T follicular helper cell (primary cell): Measurements from ENCODE around the gene CHMP4B.

ENCODE experiments used
- DNase-seq: peaks from one replicate; pipeline ENCODE4 v3.0.0-alpha.2; 2020; ENCODE audit warnings: low read depth

The CHMP4B gene

DNA sequence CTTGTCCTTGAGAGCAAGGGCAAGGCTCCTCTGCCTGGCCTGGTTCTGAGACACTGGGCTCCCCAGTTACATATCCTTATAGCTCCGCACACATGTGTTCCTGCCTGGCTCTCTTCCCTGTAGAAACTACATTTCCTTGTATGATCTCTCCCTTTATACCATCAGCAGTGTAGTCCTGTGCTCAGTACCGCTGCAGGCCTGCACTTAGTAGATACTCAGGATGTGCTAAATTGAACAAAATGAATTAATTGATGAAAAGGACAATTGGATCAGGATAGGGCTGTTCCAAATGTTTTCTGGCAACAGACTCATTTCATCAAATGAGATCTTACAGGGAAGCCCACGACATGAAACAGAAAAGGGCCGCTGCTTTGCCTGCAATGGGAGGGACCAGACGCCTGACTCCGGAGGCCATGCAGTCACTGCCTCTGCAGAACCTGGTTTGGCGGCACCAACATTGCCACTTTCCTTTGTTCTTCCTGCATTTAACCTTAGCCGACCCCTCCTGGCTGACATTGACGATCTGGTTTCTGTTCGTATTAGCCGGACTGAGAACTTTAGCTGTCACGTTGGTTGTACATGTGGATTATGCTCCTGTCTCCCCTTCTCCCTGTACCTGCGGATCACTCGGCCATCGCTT lies 53.3 kb downstream of the CHMP4B start:
- DNase-seq, result no peak

DNA sequence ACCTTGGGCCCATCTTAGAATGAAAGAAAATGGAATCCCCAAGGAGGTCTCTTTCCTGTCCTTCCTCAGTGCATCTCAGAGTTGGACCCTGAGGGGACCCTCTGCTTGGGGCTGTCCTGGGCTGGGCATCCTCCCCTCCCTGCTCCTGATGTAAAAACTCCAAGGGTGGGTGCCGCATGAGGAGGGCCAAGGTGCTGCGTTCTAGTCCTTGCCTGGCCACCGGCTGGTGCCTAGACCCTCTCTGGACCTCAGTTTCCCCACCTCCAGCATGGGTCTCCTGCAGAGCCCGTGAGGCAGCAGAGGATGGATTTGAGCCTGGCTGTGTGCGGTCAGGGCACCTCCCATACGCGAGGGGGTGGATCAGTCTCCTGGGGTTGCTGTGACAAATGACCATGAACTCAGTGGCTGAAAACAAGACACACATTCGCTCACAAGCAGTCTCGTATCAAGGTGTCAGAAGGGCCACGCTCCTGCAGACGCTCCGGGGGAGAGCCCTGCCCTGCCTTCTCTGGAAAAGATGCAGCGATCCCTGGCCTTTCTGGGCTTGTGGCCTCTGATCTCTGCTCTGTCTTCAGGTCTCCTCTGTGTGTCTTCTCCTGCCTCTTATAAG lies 54.7 kb downstream of the CHMP4B start:
- no peak for DNase-seq

DNA sequence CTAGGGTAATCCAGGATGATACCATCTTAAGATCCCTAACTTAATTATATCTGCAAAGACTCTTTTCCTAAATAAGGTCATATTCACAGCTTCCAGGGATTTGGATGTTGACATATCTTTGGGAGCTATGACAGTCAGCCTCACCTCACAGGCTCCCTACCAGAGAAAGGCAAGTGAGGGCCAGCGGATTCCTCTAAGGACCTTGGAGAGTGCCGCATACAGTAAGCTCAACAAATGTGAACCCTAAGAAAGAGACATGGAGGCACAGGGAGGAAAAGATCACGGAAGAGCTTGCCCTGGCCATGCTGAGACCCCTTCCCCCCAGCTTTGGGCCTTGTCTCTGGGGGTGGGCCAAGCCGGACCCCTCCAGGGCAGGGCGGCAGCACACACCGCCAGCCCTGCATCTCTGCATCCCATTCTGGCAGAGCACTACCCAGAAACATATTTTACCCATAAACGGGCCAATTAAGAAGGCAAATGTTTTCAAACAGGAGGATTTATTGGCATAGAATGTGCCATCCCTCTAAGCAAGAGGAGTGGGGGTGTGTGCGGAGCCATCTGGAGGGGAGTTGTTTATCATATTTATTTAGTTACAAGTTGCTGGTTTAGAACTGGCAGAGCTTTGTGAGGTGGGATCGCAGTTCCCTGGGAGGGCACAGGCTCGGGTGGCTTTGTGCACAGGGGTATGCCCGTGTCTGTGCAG lies 55.4 kb downstream of the CHMP4B start:
- DNase-seq, result no peak

DNA sequence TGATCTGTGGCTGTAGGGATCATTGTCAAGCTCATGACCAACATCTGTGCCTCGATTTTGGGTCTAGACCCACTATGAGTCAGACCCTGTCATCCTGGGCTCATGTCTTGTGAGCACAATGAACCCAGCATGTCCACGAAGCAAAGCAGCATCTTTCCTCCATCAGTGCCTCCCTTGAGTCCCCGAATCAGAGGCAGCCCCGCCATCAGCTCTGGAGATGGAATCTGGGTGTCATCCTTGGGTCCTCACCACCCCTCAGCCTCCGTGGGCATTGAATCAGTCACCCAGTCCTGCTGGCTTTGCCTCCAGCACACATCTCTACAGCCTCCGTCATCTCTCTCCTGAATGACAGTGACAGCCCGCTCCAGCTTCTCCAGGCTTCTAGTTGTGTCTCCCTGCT lies 56.9 kb downstream of the CHMP4B start:
- no peak for DNase-seq

- no peak for DNase-seq
These were observed 57.4 kb downstream of the CHMP4B start for GRCh38 chr20:33868595-33868994.

DNA sequence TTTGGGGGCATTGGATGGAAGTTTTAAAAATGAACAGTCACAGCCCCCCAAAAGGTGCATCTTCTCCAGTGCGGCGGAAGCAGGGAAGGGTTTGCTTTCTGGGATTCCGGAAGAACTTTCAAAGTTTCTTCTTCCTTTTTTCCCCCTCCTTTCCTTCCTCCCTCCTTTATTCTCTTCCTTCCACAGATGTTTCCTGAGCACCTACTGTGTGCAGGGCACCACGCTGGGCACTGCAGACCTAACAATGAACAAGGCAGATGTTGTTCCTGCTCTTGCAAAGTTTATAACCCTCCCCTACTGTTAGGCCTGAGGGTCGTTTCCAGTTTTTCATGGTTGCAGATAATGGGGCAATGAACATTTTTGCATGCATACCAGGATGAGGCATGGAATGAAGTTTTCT lies 58.1 kb downstream of the CHMP4B start:
- no peak for DNase-seq

DNA sequence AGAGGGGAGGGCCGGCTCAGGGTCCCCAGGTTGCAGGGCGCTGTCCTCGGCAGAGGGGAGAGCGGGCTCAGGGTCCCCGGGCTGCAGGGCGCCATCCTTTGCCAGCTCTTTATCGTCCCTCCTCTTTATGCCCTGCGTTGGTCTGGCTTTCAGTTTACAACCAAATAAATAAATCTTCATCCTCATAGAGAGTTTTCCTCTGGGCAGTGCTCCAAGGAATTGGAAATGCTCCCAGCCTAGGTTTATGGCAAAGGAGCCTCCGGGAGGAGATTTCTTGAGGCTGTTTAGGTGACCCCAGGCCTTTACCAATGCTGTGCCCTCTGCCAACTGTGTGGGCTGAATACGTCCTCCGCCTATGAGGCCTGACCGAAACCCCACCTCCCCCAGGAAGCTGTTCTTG lies 60.2 kb downstream of the CHMP4B start:
- no peak for DNase-seq

GRCh38 chr20:33874129-33874528 lies 63.0 kb downstream of the CHMP4B start:
- no peak for DNase-seq

- no peak for DNase-seq
These were observed 63.9 kb downstream of the CHMP4B start for GRCh38 chr20:33875055-33875454.

DNA sequence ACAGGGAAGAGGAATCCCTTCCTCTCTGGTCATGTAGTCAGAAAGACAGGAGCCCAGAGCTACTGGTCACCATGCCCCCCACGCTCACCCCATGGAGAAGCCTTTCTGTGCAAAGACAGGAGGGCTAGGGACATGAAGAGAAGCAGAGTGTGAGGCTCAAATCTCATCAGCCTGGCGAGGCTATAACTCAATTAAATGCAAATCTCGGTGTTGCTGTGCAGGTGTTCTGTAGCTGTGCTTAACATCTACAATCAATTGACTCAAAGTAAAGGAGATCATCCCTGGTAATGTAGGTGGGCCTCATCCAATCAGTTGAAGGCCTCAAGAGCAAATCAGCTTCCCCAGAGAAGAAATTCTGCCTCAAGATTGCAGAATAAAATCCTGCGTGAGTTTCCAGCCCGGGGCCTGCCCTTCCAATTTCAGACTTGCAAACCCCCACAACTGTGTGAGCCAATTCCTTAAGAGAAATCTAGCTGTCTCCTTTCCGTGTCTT lies 64.4 kb downstream of the CHMP4B start:
- DNase-seq, result no peak

DNA sequence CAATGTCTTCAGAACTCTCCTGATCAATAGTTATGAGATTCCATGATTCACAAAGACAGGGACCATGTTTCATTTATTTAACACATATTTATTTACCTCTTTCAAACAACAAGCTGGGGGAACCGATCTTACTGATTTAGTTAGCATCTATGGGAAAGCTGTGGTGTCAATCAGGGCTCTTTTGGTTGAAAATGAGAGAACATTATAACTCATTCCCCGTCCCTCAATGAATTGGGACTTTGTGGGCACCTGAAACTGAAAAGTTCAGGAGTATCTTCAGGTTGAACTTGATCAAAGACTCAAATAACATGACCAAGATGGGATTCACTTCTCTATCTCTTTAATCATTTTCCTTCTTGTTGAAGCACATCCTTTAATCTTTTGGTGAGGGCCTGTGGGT lies 67.4 kb downstream of the CHMP4B start:
- no peak for DNase-seq

DNA sequence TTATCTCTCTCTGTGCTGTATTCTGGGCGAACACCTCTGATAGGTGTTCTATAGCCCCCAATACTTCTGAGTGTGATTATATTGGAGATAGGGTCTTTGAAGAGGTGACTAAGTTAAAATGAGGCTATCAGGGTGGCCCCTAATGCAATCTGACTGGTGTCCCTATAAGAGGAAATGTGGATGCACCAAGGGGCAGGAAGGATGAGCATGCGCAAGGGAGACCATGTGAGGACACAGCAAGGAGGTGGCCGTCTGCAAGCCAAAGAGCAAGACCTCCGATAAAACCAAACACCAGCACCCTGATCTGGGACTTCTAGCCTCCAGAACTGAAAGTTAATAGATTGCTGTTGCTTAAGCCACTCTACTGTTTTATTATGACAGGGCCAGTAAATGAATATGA lies 69.2 kb downstream of the CHMP4B start:
- no peak for DNase-seq

DNA sequence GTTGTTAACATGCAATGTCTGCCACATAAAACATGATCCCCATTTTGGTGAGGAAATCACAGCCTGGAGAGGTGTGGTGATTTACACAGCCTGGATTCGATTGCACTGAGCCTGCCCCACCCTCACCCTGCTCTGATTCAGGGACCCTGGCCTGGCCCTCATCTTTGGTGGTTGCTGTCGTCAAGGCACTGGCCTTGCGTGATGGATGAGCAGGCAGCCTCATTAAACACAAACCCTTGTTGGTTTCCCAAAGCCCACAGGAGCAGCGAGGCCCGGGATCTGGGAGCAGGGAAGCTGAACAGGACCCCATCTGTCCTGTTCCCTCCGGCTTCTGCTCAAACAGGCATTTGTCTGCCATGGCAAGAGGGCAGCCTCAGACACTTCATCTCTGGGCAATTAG lies 70.8 kb downstream of the CHMP4B start:
- no peak for DNase-seq

DNA sequence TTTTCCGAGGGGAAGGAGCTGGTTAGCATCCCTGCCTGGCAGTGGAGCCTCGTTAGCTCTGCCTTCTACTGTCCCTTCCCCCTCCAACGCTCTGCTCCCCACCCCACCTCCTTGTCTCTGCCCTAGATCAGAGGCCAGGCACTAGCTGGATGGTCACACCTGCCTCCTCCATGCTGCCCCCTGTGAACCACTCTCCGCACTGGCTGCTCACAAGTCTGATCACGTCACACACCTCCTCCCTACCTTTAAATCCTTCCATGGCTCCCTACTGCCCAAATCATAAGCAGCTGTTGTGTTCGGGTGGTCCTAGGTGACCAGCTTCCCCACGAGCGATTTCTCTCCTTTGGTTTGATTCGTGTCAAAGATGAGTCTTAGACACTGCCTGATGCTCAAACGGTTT lies 71.3 kb downstream of the CHMP4B start:
- no peak for DNase-seq

DNA sequence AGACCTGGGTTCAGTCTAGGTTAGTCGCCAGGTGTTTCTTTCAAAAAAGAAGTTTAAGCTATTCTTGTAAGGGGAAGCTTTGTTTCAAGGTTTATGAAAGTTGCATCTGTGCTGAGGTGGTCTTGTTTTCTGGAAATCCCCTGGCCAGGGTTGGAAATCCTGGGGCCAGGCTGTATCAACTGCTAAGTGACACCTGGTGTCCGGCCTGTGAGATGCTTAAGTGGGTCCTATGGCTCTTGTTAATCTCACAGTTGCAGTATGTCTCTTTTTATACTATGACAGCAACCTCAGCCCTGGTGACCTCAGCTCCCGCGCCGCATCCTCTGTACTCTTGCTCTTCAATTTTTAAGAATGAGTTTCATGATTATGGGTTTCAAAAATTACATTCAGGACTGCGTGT lies 72.0 kb downstream of the CHMP4B start:
- no peak for DNase-seq

DNA sequence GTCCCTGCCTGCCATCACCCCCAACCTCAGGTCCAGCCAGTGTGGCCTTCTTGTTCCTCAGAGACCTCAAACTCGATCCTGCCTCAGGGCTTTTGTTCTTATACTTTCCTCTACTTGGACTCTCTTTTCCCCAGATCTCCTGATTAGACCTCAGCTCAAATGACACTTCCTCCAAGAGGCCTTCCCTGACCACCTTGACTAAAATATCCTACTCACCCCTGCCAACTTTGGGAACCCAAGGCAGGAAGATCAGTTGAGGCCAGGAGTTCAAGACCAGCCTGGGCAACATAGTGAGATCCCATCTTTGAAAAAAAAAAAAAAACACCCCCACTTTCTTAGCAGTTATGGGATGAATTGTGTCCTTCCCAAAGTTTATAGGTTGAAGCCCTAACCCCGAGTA lies 73.5 kb downstream of the CHMP4B start:
- DNase-seq, result no peak

DNA sequence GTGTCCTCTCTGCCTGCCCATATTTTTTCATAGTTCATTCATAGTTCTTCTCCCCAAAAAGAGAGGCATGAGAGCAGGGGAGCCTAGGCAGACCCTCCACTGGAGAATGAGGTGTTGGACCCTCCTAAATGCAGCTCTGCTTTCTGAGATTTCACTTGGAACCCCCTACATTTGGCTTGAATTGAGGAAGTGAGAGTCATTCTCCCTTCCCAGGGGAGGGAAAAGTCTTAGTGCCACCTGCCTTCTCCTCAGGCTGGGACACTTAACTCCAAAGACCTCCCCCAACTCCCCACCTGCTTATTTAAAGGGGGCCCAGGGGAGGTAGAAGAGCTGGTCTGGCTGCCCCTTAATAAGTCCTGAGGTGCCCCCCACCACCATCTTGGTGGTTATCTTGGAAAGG lies 78.2 kb downstream of the CHMP4B start:
- DNase-seq, result no peak

GRCh38 chr20:33890557-33890956 lies 79.4 kb downstream of the CHMP4B start:
- DNase-seq, result no peak

DNA sequence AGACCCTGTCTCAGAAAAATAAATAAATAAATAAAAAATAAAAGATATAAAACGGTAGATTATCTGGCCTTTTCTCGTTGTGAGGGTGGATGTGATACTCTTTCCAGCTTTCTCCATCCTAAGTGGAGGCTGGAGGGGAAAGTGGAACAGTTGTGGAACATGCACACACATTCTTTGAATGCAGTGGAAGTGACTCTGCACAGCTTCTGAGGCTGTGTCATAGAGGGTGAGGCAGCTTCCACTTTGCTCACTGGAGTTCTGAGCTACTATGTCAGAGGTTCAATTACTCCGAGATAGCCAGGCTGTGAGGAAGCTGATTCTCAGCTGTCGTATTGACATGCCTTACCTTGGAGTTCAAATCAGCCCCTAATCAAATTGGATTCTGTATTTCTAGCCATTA lies 82.2 kb downstream of the CHMP4B start:
- no peak for DNase-seq

GRCh38 chr20:33894798-33895197 lies 83.7 kb downstream of the CHMP4B start:
- DNase-seq, result no peak

GRCh38 chr20:33896509-33896908 lies 85.4 kb downstream of the CHMP4B start:
- DNase-seq, result no peak

- DNase-seq, result no peak
These were observed 86.3 kb downstream of the CHMP4B start for GRCh38 chr20:33897313-33897912.

DNA sequence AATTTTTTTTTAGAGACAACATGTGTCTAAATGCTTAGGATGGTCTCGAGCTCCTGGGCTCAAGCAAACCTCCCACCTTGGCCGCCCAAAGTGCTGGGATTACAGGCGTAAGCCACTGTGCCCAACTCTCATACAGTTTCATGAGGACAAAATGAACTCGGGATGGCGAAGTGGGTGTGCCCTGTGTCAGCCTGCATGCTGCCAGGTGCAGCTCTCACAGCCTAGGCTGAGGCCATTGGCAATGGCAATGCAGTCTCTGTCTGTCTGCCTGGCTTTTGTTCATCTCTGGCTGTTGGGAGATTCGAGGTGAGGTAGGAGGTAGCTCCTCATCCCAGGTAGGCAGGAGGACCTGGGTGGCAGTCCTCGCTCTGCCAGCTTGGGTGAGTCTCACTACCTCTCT lies 88.0 kb downstream of the CHMP4B start:
- no peak for DNase-seq
